Gastrocnemius medialis (tissue), 4 donors: ENCODE measurements around the gene CFAP54. TPM values are rescaled to one million over a fixed set of nuclear protein-coding genes. Genes with fewer than 3 reads are reported as not detected.

Experiments used
- ATAC-seq, 2 donors: fragments of 150-250 bp; one replicate each; pipeline ENCODE4 v1.9.1; 2016
- DNase-seq, 2 donors: peaks; one replicate each; pipeline ENCODE4 v3.0.0-alpha.2; 2019
- H3K27ac ChIP-seq, 4 donors: fragments of 200-600 bp; sonication (generic); 1 replicate in 1 of 4; 2 replicates in 3 of 4; pipeline ENCODE4 v1.5.1; 2016 to 2018; ENCODE audit warnings: mild to moderate bottlenecking in 2 of 4, moderate library complexity in 1 of 4
- H3K27me3 ChIP-seq, 3 donors: fragments of 200-600 bp; sonication (generic) in 2 of 3; 1 replicate in 1 of 3; 2 replicates in 2 of 3; pipeline versions ENCODE4 v1.5.1 to v1.6.0; 2016 to 2019; ENCODE audit warnings: mild to moderate bottlenecking in 1 of 3, moderate library complexity in 1 of 3
- H3K36me3 ChIP-seq, 2 donors: fragments of 200-600 bp; sonication (generic) in 1 of 2; one replicate each; pipeline ENCODE4 v1.5.1; 2017 to 2018
- H3K4me1 ChIP-seq, 2 donors: fragments of 200-600 bp; sonication (generic) in 1 of 2; one replicate each; pipeline ENCODE4 v1.5.1; 2016 to 2017; ENCODE audit warnings: mild to moderate bottlenecking in 2 of 2
- H3K4me3 ChIP-seq, 4 donors: fragments of 200-600 bp; sonication (generic) in 3 of 4; 1 replicate in 1 of 4; 2 replicates in 3 of 4; pipeline ENCODE4 v1.5.1; 2016 to 2019; ENCODE audit warnings: mild to moderate bottlenecking in 2 of 4
- H3K9me3 ChIP-seq, 3 donors: fragments of 200-600 bp; sonication (generic) in 2 of 3; 1 replicate in 1 of 3; 2 replicates in 2 of 3; pipeline ENCODE4 v1.5.1; 2016 to 2019
- CTCF ChIP-seq, 5 experiments: fragments of 450-650 bp in 3 of 5; fragments of 200-600 bp in 2 of 5; sonication (generic) in 2 of 5; IDR thresholded peaks in 4 of 5; conservative IDR thresholded peaks in 1 of 5; 1 replicate in 4 of 5; 2 replicates in 1 of 5; pipeline ENCODE4 v1.5.1; 2016 to 2019; ENCODE audit warnings: antibody characterized with exemption in 5 of 5, mild to moderate bottlenecking in 3 of 5, moderate library complexity in 3 of 5
- POLR2A ChIP-seq, 2 donors: fragments of 450-650 bp; IDR thresholded peaks; one replicate each; pipeline ENCODE4 v1.6.1; 2017; ENCODE audit warnings: antibody characterized with exemption in 2 of 2, mild to moderate bottlenecking in 2 of 2, moderate library complexity in 2 of 2
- in situ Hi-C, 4 donors: fragments of 200-750 bp; cut with MboI; loops; one replicate each; pipeline versions ENCODE4 v1.15.0 to v1.8.0; 2017; ENCODE audit warnings: low sequenced_read_pairs in 4 of 4
- intact Hi-C: fragments of 100-400 bp; cut with DNase I; formaldehyde crosslinking; loops from one replicate; pipeline ENCODE4 v1.15.1; 2023; ENCODE audit warnings: low total_unique reads
- total RNA-seq, 4 donors: library from RNA; depleted of rRNA; stranded (reverse); fragments of >200 nt; gene quantifications; one replicate each; pipeline versions ENCODE4 v1.1.0 to v1.2.3, GENCODE V29; 2016

Gene CFAP54
- total RNA-seq, 4 donors from 2014 or later: not detected

DNA sequence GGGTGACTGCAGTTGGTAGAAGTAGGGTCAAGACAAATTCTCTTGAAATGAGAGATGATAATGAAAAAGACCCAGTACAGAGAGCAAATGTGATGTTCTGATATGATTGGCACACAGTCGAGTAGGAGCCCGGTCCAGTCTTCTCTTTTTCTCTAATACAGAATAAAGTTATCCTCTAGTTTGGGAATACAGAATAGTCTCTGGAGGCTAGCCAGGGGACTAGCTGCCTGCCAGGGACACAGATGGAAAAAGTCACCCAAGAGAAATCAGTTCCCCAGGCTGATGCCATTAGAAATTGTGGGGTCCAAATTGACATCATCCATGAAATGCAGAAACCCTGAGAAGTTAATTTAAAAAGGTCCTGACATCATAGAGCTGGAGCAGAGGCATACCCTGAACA, 240.5 kb downstream of the CFAP54 start:
- no peaks in the 10 kb centered on the region for H3K27me3 ChIP-seq
- TF ChIP-seq CTCF (IDR thresholded peaks at IDR 0.05 in 4 of 5, conservative IDR thresholded peaks at IDR 0.05 in 1 of 5): no peak
- TF ChIP-seq POLR2A (IDR thresholded peaks at IDR 0.05): no peak
- no peak overlapping the region for H3K4me3 ChIP-seq
- DNase-seq: no peak
- no peak for ATAC-seq
- no peaks in the 10 kb centered on the region for H3K9me3 ChIP-seq
- no peak overlapping the region for H3K27ac ChIP-seq
- H3K4me1 ChIP-seq: no peaks in the 10 kb centered on the region
- no peaks in the 10 kb centered on the region for H3K36me3 ChIP-seq
- intact Hi-C loops (no loop called here), in situ Hi-C loops (no loop called here)

GRCh38 chr12:96743606-96744005, 254.2 kb downstream of the CFAP54 start:
- intact Hi-C loops: no loop called here
- no peak for TF ChIP-seq POLR2A (IDR thresholded peaks at IDR 0.05)
- no peak for TF ChIP-seq CTCF (IDR thresholded peaks at IDR 0.05 in 4 of 5, conservative IDR thresholded peaks at IDR 0.05 in 1 of 5)
- H3K9me3 ChIP-seq: no peaks in the 10 kb centered on the region

DNA sequence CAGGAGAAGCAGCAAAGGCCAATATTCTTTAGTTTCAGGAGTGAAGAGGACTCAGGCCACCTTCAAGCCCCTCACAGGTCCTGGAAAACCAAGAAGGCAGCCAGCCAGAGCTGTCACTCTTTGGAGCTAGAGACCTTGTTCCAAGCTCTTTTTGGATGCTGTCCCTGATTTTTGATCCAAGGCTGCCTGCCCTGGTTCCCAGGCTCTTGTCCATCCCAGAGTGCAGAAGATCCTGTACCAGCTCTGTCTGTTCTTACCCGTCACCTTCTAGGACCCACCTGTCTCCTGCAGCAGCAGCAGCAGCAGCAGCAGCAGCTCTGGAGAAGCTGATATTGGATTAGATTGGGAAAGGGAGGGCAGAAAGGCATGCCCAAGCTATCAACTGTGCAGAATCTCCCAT, 260.6 kb downstream of the CFAP54 start:
- ATAC-seq (no peak), DNase-seq (no peak)
- Histone ChIP-seq H3K27ac (no peak overlapping the region), H3K9me3 (no peaks in the 10 kb centered on the region), H3K36me3 (no peaks in the 10 kb centered on the region), H3K27me3 (no peaks in the 10 kb centered on the region), H3K4me3 (no peak overlapping the region), H3K4me1 (no peaks in the 10 kb centered on the region)
- in situ Hi-C loops (loop anchor here in 1 of 4 donors (25.0 kb wide), 1 partner anchor 112 kb away; no protein-coding TSS in a partner anchor), intact Hi-C loops (no loop called here)
- TF ChIP-seq POLR2A (IDR thresholded peaks at IDR 0.05) (no peak), CTCF (IDR thresholded peaks at IDR 0.05 in 4 of 5, conservative IDR thresholded peaks at IDR 0.05 in 1 of 5) (no peak)

More at GRCh38 chr12:96743606-96744005, 254.2 kb downstream of the CFAP54 start:
- in situ Hi-C loops: no loop called here
- no peaks in the 10 kb centered on the region for H3K27me3 ChIP-seq
- DNase-seq (no peak), ATAC-seq (no peak)
- no peak overlapping the region for H3K4me3 ChIP-seq
- no peak overlapping the region for H3K27ac ChIP-seq
- no peaks in the 10 kb centered on the region for H3K4me1 ChIP-seq
- no peaks in the 10 kb centered on the region for H3K36me3 ChIP-seq

DNA sequence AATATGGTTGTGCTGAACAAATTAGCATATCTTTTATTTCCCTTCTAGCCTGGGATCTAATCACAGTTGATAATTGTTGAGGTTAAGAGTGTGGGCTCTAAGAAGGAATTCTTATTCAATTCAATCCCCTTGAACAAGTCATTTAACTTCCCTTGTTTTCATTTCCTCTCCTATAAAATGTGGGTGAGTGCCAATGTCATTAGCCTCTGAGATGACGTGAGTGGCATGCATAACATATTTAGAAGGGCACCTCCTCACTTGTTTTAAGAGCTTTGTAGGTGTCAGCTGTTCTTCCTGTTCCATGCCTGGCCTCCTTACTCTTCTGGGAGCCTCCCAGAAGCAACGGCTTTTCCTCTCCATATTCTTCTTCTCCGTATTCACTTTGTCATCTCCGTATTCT, 262.2 kb downstream of the CFAP54 start:
- no peak overlapping the region for H3K27ac ChIP-seq
- no peak overlapping the region for H3K4me3 ChIP-seq
- intact Hi-C loops (no loop called here), in situ Hi-C loops (loop anchor here in 1 of 4 donors (25.0 kb wide), 1 partner anchor 111 kb away; no protein-coding TSS in a partner anchor)
- DNase-seq: no peak
- H3K27me3 ChIP-seq: no peaks in the 10 kb centered on the region
- no peak for ATAC-seq
- TF ChIP-seq CTCF (IDR thresholded peaks at IDR 0.05 in 4 of 5, conservative IDR thresholded peaks at IDR 0.05 in 1 of 5): no peak
- TF ChIP-seq POLR2A (IDR thresholded peaks at IDR 0.05): no peak
- H3K9me3 ChIP-seq: no peaks in the 10 kb centered on the region
- no peaks in the 10 kb centered on the region for H3K4me1 ChIP-seq
- no peaks in the 10 kb centered on the region for H3K36me3 ChIP-seq

DNA sequence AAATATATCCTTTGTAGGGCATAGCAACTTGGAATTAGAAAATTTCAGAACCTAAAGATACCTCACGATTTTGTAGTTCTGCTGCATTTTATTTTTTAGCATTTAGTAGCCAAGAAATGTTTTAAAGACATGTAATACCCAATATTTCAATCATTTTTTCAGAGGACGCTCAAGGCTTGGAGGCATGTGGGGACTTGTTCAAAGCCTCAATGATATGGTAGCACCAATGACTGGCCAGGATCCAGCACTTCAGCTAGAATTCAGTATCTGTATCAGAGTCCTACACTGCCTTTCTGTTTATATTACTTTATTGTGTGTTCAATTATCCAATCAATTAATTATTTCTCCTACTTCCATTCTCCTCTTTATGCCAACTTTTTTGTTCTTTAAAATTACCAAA, 262.8 kb downstream of the CFAP54 start:
- ATAC-seq: no peak
- H3K27me3 ChIP-seq: no peaks in the 10 kb centered on the region

More for the DNA sequence above, 262.8 kb downstream of the CFAP54 start:
- Histone ChIP-seq H3K36me3 (no peaks in the 10 kb centered on the region), H3K4me3 (no peak overlapping the region), H3K4me1 (no peaks in the 10 kb centered on the region), H3K27ac (no peak overlapping the region), H3K9me3 (no peaks in the 10 kb centered on the region)
- in situ Hi-C loops (loop anchor here in 1 of 4 donors (25.0 kb wide), 1 partner anchor 110 kb away; no protein-coding TSS in a partner anchor), intact Hi-C loops (no loop called here)
- no peak for TF ChIP-seq CTCF (IDR thresholded peaks at IDR 0.05 in 4 of 5, conservative IDR thresholded peaks at IDR 0.05 in 1 of 5)
- no peak for TF ChIP-seq POLR2A (IDR thresholded peaks at IDR 0.05)
- no peak for DNase-seq
